HG02938 (cell line): ENCODE data around the gene AK5.
A peak's percentile ranks its signal among the peaks of the same experiment; 100 is the strongest.

Experiments
- ATAC-seq: cut with Tn5 transposase; IDR thresholded peaks from one replicate; pipeline ENCODE4 v1.9.1; 2021; ENCODE audit warnings: mild to moderate bottlenecking, moderate library complexity; ENCODE audit not compliant: unreplicated experiment

The AK5 gene, protein sequence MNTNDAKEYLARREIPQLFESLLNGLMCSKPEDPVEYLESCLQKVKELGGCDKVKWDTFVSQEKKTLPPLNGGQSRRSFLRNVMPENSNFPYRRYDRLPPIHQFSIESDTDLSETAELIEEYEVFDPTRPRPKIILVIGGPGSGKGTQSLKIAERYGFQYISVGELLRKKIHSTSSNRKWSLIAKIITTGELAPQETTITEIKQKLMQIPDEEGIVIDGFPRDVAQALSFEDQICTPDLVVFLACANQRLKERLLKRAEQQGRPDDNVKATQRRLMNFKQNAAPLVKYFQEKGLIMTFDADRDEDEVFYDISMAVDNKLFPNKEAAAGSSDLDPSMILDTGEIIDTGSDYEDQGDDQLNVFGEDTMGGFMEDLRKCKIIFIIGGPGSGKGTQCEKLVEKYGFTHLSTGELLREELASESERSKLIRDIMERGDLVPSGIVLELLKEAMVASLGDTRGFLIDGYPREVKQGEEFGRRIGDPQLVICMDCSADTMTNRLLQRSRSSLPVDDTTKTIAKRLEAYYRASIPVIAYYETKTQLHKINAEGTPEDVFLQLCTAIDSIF

DNA sequence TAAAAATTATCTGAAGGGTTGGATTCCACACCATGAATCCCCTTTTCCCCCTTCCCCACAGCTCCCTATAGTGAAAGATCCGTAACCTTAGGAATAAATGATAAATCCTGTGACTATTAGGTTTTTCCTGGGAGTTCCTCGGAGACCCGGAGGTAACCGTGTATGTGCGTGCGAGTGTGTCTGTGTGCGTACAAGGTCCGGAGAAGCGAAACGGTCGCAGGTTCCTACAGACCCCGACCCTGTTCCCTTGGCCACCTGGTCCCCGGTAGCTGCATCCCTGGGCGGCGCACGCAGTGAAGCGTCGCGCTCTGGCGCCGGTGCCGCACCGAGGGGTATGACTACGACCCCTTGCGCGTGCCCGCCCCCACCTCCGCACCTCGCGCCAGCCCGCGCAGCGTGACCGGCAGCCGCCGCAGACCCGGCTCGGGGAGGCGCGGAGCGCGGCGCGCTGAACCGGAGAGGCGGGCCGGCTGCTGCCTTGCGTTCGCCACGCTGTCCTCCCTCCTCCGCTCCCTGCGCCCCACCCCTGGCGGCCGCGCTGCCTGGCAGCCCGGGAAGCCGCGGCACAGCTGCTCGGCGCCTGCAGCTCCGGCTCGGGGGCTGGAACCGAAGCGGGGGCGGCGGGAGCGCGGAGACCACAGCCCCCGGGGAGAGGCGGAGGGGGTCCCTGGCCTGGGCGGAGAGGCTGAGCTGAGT is at the start of gene AK5:
AK5 (plus strand) TSS at position 529 of the 696 bp plus-strand sequence. CDS start 295 bp downstream, outside the sequence.
- ATAC-seq, result peak; percentile 39

DNA sequence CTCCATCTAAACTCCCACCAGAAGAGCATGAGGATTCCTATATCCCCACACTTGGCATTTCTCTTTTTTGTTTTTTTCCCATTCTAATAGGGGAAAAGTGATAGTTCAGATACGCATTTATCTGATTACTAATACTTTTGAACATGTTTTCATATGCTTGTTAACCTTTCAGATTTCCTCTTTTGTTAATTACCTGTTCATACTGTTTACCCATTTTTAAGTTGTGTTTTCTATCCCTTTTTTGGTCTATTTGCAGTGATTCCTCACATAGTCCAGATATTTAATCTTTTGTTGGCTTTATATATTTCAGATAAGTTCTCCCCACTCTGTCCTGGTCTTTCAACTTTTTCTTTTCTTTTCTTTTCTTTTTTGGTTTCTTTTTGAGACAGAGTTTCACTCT is 49.0 kb upstream of the AK5 start:
- ATAC-seq, result no peak

DNA sequence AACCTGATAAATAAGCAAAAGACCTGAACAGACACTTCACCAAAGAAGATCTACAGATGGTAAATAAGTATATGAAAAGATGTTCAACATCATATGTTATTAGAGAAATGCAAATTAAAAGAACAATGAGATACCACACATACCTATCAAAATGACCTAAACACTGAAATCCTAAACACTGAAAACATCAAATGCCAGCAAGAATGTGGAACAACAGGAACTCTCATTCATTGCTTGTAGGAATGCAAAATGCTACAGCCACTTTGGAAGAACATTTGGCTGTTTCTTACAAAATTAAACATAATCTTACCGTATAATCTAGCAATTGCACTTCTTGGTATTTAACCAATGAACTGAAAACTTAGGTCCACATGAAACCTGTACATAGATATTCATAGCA is 47.7 kb upstream of the AK5 start:
- no peak for ATAC-seq

DNA sequence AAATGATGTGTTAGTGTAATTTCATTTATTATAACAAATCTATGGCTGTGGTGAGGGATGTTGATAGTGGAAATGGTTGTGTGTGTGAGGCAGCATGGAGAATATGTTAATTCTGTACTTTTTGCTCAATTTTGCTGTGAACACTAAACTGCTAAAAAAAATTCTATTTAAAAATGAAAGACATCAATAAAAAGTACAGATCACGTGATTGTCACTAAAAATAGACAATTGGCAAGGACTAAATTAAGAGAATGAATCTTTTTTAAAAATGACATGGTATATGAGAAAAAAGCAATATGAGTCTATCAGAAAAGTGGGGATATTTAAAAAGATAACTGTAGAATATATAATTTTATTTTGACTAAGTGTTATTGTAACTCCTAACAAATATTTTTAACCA is 46.9 kb upstream of the AK5 start:
- ATAC-seq, result no peak

- ATAC-seq, result no peak
These were observed 43.4 kb upstream of the AK5 start for GRCh38 chr1:77238462-77238861.

GRCh38 chr1:77239311-77239710 is 42.5 kb upstream of the AK5 start:
- ATAC-seq, result no peak

- ATAC-seq, result no peak
These were observed 36.0 kb upstream of the AK5 start for GRCh38 chr1:77245830-77246229.

DNA sequence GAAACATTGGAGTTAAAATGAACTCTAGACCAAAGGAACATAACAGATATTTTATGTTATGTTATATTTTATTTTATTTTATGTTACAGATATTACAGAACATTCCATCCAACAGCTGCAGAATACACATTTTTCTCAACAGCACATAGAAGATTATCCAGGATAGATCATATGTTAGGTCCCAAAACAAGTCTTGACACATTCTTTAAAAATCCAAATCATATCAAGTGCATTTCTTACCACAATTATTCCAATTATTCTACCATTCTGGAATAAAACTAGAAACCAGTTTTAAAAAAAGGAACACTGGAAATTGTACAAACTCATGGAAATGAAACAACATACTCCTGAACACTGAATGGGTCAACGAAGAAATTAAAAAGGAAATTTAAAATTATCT is 31.7 kb upstream of the AK5 start:
- ATAC-seq, result no peak

DNA sequence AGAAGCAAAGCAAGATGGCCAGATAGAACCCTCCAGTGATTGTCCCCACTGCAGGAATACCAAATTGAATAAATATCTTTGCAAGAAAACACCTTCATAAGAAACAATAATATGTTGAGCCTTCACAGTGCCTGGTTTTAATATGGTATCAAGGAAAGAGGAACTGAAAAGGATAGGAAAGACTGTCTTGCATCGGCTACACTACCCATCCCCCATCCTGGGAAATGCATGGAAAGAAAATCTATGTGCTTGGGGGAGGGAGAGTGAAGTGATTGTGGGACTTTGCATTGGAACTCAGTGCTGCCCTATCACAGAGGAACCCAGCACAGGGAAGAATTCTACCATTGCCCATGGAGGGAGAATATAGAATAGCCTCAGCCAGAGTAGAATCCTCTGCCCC is 28.6 kb upstream of the AK5 start:
- ATAC-seq, result no peak

GRCh38 chr1:77263708-77264107 is 18.1 kb upstream of the AK5 start:
- no peak for ATAC-seq

DNA sequence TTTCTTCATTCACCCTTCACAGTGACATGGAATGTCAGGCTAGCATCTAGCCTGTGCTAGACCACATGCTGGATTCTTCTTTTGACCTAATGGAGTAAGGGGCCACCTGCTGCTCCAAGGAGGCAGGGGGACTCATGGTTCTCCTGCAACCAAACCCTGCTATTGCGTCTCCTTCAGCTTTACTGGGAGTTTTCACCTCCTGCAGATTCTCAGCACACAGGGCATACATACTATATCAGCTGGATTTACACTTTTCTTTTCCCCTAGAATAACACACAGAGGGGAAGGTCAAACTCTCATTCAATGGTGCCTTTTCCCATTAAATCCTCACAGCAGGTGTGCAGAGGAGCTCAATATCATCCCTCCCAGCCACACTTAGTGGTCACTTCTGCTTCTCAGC is 16.6 kb upstream of the AK5 start:
- no peak for ATAC-seq

DNA sequence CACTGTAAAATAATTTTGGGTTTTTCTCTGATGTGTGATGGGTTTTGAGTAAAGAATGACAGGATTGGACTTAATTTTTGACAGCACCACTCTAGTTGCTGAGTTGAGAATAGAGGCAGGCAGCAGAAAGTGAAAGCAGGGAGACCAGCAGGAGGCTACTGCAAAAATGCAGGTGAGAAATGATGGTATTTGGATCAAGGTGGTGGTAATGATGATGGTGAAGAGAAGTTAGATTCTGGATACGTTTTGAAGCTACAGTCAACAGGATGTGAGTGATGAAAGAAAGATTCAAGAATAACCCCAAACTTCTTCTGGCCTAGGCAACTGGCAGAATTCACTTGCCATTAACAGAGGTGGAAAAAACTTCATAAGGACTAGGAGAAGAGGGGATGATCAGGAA is 14.8 kb upstream of the AK5 start:
- ATAC-seq, result no peak

DNA sequence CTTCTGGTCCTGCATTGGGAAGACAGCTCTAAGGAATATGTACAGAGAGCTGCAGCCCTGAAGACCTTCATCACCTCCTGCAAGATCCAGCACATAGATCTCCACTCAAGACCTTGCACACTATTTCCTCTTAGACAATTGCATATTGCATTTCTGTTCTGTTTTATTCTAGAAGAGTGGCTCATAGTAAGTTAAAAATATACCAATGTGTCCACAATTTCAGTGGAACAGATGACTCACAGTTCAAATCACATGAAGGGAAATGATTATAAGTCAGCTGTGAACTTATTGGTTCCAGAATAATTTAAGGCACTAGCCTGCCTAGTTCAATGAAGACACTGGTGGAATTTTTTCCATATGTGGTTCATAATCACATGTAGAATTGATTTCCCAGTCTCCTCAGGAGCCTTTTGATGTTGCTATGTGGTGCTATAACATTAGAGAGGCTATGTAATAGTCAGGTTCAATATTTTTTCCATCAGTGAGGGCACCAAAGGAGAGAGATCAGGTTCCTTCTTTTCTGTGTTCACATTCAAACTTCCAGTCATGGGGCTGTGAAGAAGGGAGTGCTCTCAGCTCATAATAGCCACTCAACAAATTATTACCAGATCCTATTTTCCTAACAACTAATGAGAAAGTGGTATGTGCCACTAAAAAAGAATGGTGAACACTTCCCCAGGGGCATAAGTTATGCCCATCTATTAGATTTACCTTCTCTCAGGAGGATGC is 9.8 kb upstream of the AK5 start:
- no peak for ATAC-seq

- ATAC-seq, result no peak
These were observed 7.9 kb upstream of the AK5 start for GRCh38 chr1:77273891-77274290.

DNA sequence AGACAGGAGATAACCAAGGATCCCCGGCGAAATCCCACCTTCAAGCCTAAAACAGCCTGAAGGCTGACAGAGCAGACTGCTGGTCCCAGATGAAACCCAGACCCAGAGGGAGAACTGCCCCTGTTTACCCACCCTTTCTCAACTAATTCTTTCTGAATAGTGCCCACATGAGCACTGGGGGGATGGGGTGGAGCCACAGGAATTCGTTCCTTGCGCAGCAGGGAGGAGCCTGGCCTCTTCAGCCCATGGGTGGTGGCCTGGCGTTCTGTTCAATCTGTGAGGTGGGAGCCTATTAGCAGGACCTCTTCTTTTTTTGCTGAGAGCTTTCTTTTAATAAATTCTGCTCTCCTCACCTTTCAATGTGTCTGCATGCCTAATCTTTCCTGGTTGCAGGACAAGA is 6.6 kb upstream of the AK5 start:
- ATAC-seq, result no peak

DNA sequence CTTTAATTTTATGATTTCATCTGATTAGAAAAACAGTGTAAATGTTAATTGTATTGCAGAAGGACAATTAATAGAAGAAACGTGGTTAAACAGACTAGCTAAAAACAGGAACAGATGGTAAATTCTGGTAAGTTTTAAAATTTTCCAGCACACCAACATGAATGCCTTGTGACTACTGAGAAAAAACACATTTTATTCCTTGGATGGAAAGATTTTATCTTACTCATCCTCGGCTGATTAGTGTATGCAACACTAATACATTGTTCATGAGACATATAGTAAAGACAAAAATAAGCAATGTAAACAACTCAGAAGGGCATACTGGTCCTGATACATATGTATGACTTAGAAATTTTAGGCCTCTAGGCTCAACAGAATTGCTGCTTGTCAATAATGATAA is 4.9 kb upstream of the AK5 start:
- ATAC-seq, result no peak

GRCh38 chr1:77279929-77280328 is 1.9 kb upstream of the AK5 start:
- ATAC-seq, result no peak

GRCh38 chr1:77280962-77281361 is 857 bp upstream of the AK5 start:
- no peak for ATAC-seq

DNA sequence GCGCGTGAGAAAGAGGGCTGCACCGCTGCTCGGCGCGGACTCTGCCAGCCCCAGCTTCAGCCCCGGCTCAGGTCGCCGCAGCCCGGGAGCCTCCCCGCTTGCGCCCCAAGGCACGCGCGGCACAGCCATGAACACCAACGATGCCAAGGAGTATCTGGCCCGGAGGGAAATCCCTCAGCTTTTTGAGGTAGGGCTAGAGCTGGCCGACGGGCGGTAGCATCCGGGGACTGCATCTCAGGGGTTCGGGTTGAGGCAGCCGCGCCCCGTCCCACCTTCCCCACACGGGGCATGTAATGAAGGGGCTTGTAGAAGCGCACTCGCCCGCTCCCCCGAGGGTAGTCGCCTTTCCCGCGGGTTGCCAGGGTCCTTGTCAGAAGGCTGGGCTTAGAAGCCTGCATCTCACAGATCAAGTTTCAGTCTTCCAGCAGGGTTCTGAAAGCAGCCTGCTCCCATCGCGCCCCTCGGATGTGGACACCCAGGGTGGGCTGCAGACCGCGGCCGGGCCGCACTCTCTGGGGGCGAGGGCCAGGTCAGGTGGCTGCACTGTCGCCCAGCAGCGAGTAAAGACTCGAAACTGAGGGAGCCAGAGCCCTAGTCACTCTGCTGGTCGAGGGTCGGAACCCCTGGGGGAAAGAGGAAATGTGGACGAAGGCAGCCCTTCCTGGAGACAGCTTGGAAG is 507 bp downstream of the AK5 start:
- ATAC-seq, result peak; percentile 45

DNA sequence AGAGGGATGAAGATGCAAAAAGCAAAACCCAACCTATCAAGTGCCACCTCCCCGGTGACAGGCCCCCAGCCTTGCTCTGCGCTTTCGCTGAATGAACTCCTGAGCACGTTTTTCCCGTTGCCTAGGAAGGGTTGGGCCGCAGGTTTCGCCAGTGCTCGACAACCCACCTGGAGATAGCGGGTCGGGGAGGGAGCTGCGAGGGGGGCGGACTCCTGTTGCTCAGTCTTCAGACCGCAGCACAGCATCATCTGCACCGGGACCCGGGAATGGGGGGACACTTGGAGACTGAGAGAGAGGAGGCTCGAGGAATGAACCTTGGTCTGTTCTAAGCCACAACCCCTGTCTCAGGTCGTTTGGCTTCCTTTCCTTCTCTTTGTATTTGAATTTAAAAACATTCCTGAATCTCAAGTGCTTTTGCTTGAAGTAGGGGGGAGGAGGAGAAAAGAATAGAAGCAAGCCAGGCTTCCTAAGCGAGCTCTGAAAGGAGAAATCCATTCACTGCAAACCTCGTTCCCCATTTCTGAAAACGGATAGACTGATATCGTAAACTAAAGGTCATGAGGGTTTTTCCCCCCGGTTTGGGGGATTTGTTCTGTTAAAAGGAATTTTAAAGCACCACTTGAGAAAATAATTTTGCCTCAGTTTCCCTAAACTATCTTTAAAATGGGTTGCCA is 1.2 kb downstream of the AK5 start:
- no peak for ATAC-seq
